Right lobe of liver (tissue), 6 donors: ENCODE results near the gene CTRB2. TPM values are rescaled to one million over a fixed set of nuclear protein-coding genes. Genes with fewer than 3 reads are reported as not detected.

Experiments used
- ATAC-seq, 4 donors: fragments of 200-7000 bp; cut with Tn5 transposase; one replicate each; pipeline ENCODE4 v1.9.1; 2020; ENCODE audit warnings: mild to moderate bottlenecking in 4 of 4, moderate library complexity in 4 of 4
- DNase-seq, 3 donors: peaks; one replicate each; pipeline ENCODE4 v3.0.0-alpha.2; 2020
- H3K27ac ChIP-seq, 3 donors: fragments of 200-600 bp; one replicate each; pipeline ENCODE4 v1.8.0; 2022
- H3K27me3 ChIP-seq, 2 donors: fragments of 200-600 bp; one replicate each; pipeline ENCODE4 v1.8.0; 2022
- H3K36me3 ChIP-seq, 4 donors: fragments of 200-600 bp; sonication (generic) in 1 of 4; one replicate each; pipeline versions ENCODE4 v1.5.1 to v1.8.0; 2017 to 2022; ENCODE audit warnings: control low read depth in 1 of 4
- H3K4me1 ChIP-seq, 4 donors: fragments of 200-600 bp; sonication (generic) in 1 of 4; one replicate each; pipeline versions ENCODE4 v1.5.1 to v1.8.0; 2017 to 2022; ENCODE audit warnings: control low read depth in 1 of 4
- H3K4me3 ChIP-seq, 3 donors: fragments of 200-600 bp; one replicate each; pipeline ENCODE4 v1.8.0; 2022
- H3K9me3 ChIP-seq, 4 donors: fragments of 200-600 bp; sonication (generic) in 1 of 4; one replicate each; pipeline versions ENCODE4 v1.5.1 to v1.8.0; 2017 to 2022; ENCODE audit warnings: control low read depth in 1 of 4
- CTCF ChIP-seq, 4 donors: fragments of 200-600 bp in 3 of 4; fragments of 450-650 bp in 1 of 4; IDR thresholded peaks; one replicate each; pipeline versions ENCODE4 v1.5.1 to v1.8.0; 2016 to 2022; ENCODE audit warnings: antibody characterized with exemption in 4 of 4, mild to moderate bottlenecking in 2 of 4
- POLR2A ChIP-seq: fragments of 450-650 bp; IDR thresholded peaks from one replicate; pipeline ENCODE4 v1.6.1; 2017; ENCODE audit warnings: antibody characterized with exemption, mild to moderate bottlenecking
- WGBS: methylation state at CpG from one replicate; pipeline ENCODE4 v1.1.6; 2018; ENCODE audit warnings: low coverage, low lambda C conversion rate; ENCODE audit not compliant: insufficient coverage; ENCODE audit errors: missing lambda C conversion rate; 5-methylcytosine and 5-hydroxymethylcytosine counted together
- intact Hi-C, 2 donors: fragments of 100-400 bp; cut with DNase I; formaldehyde crosslinking; loops; one replicate each; pipeline versions ENCODE4 v1.11.2 to v1.14.1; 2022
- total RNA-seq, 6 experiments: library from RNA; depleted of rRNA in 2 of 6; stranded (reverse); fragments of >200 nt in 2 of 6; fragmentation: NEBNext Ultra II Directional in 3 of 6; extraction: Animal tissue kit (Norgen Biotek cat#: 25700) in 3 of 6; gene quantifications; one replicate each; pipeline versions ENCODE4 v1.1.0 to v1.2.4, GENCODE V29; 2016 to 2023
- donor health status: DM: no; HTN: yes; CAD: no.
- donor health status: DM: no; HTN: no; CAD: no.
- donor health status: DM: no; HTN: no; CAD: no.
- donor health status: DM: no; HTN: yes; CAD: no.
- donor health status: DM: no; HTN: yes; CAD: no.

The CTRB2 gene
- total RNA-seq, 6 experiments from 2014 or later = not detected

- H3K4me3 ChIP-seq = no peak overlapping the region
- no peaks in the 10 kb centered on the region for H3K36me3 ChIP-seq
- H3K4me1 ChIP-seq = no peaks in the 10 kb centered on the region
- WGBS = no CpG with 5 or more reads among the region's 6 CpGs
- intact Hi-C loops = no loop called here
- H3K27ac ChIP-seq = no peak overlapping the region
- no peaks in the 10 kb centered on the region for H3K9me3 ChIP-seq
- ATAC-seq (peak in 1 of 4 donors; percentile 9), DNase-seq (peak in 2 of 3 donors; percentile 4 to 25)
- TF ChIP-seq CTCF (IDR thresholded peaks at IDR 0.05) (no peak), POLR2A (no peak)
- H3K27me3 ChIP-seq = no peaks in the 10 kb centered on the region
These were observed 2.6 kb downstream of the CTRB2 start for GRCh38 chr16:75204410-75204758.

- DNase-seq (peak in 2 of 3 donors; percentile 13 to 43), ATAC-seq (no peak)
- Histone ChIP-seq H3K36me3 (no peaks in the 10 kb centered on the region), H3K27me3 (no peaks in the 10 kb centered on the region), H3K9me3 (no peaks in the 10 kb centered on the region), H3K27ac (no peak overlapping the region), H3K4me1 (no peaks in the 10 kb centered on the region), H3K4me3 (no peak overlapping the region)
- 43% methylated on average over 4 of the region's 13 CpGs for WGBS
- TF ChIP-seq CTCF (IDR thresholded peaks at IDR 0.05) = no peak
- TF ChIP-seq POLR2A = no peak
- intact Hi-C loops = no loop called here
These were observed 3.1 kb downstream of the CTRB2 start for GRCh38 chr16:75203667-75204409.

GRCh38 chr16:75203096-75203495 lies 3.9 kb downstream of the CTRB2 start:
- intact Hi-C loops = no loop called here
- no peaks in the 10 kb centered on the region for H3K4me1 ChIP-seq
- TF ChIP-seq CTCF (IDR thresholded peaks at IDR 0.05) = no peak
- TF ChIP-seq POLR2A = no peak
- 81% methylated on average over 6 of the region's 12 CpGs for WGBS
- ATAC-seq = no peak
- peak in 2 of 3 donors; percentile 9 to 14 for DNase-seq
- H3K27me3 ChIP-seq = no peaks in the 10 kb centered on the region
- H3K9me3 ChIP-seq = no peaks in the 10 kb centered on the region
- no peak overlapping the region for H3K27ac ChIP-seq
- H3K4me3 ChIP-seq = no peak overlapping the region
- H3K36me3 ChIP-seq = no peaks in the 10 kb centered on the region

GRCh38 chr16:75202069-75202590 lies 4.8 kb downstream of the CTRB2 start:
- no peaks in the 10 kb centered on the region for H3K4me1 ChIP-seq
- no peaks in the 10 kb centered on the region for H3K36me3 ChIP-seq
- H3K4me3 ChIP-seq = no peak overlapping the region
- H3K27me3 ChIP-seq = no peaks in the 10 kb centered on the region
- ATAC-seq (no peak), DNase-seq (peak in 1 of 3 donors; percentile 4)
- TF ChIP-seq CTCF (IDR thresholded peaks at IDR 0.05) = no peak
- TF ChIP-seq POLR2A = no peak
- intact Hi-C loops = no loop called here
- no peaks in the 10 kb centered on the region for H3K9me3 ChIP-seq
- WGBS = 94% methylated on average over 9 of the region's 13 CpGs
- H3K27ac ChIP-seq = no peak overlapping the region
